Tibial nerve (tissue), 4 donors: Measurements from ENCODE around the gene PIGN. TPM values are rescaled to one million over a fixed set of nuclear protein-coding genes. Genes with fewer than 3 reads are reported as not detected.

Experiments
- DNase-seq, 2 donors: peaks; one replicate each; pipeline ENCODE4 v3.0.0-alpha.2; 2019; ENCODE audit warnings: low spot score in 2 of 2
- H3K27ac ChIP-seq, 4 donors: fragments of 200-600 bp; sonication (generic) in 3 of 4; one replicate each; pipeline ENCODE4 v1.5.1; 2017 to 2019; ENCODE audit warnings: mild to moderate bottlenecking in 1 of 4
- H3K27me3 ChIP-seq, 2 donors: fragments of 200-600 bp; sonication (generic) in 1 of 2; one replicate each; pipeline versions ENCODE4 v1.5.1 to v1.6.0; 2017 to 2019
- H3K36me3 ChIP-seq, 3 donors: fragments of 200-600 bp; sonication (generic); one replicate each; pipeline ENCODE4 v1.5.1; 2018 to 2019
- H3K4me1 ChIP-seq, 4 donors: fragments of 200-600 bp; sonication (generic) in 3 of 4; one replicate each; pipeline ENCODE4 v1.5.1; 2017 to 2019
- H3K4me3 ChIP-seq, 4 donors: fragments of 200-600 bp; sonication (generic) in 3 of 4; one replicate each; pipeline ENCODE4 v1.5.1; 2017 to 2019; ENCODE audit warnings: mild to moderate bottlenecking in 1 of 4, moderate library complexity in 1 of 4
- H3K9me3 ChIP-seq, 4 donors: fragments of 200-600 bp; sonication (generic) in 3 of 4; one replicate each; pipeline ENCODE4 v1.5.1; 2017 to 2019
- CTCF ChIP-seq, 5 experiments: fragments of 200-600 bp in 3 of 5; fragments of 450-650 bp in 2 of 5; sonication (generic) in 3 of 5; IDR thresholded peaks; one replicate each; pipeline ENCODE4 v1.5.1; 2016 to 2019; ENCODE audit warnings: antibody characterized with exemption in 5 of 5, mild to moderate bottlenecking in 3 of 5, moderate library complexity in 2 of 5
- EP300 ChIP-seq, 2 donors: sonication (generic); formaldehyde crosslinking; IDR thresholded peaks; one replicate each; pipeline ENCODE4 v1.6.1; 2017; ENCODE audit warnings: antibody characterized with exemption in 2 of 2, mild to moderate bottlenecking in 1 of 2
- POLR2A ChIP-seq, 2 donors: fragments of 450-650 bp; IDR thresholded peaks; one replicate each; pipeline ENCODE4 v1.6.1; 2017; ENCODE audit warnings: antibody characterized with exemption in 2 of 2, mild to moderate bottlenecking in 2 of 2, moderate library complexity in 2 of 2
- WGBS, 2 donors: methylation state at CpG; one replicate each; pipeline ENCODE4 v1.1.5; 2018; 5-methylcytosine and 5-hydroxymethylcytosine counted together
- total RNA-seq, 4 donors: library from RNA; depleted of rRNA; stranded (reverse); fragments of >200 nt; gene quantifications; one replicate each; pipeline ENCODE4 v1.1.0, GENCODE V29; 2016

PIGN gene
- total RNA-seq, 4 donors from 2014 or later: 24.9 to 40.0 (median 32.5) TPM

GRCh38 chr18:62164310-62164709 lies 22.5 kb downstream of the PIGN start:
- Histone ChIP-seq H3K9me3 (no peaks in the 10 kb centered on the region), H3K27me3 (no peaks in the 10 kb centered on the region), H3K36me3 (peaks cover 0 to 25% (median 0%) of the 10 kb centered on the region in 3 donors), H3K4me1 (peaks cover 0 to 4% (median 0%) of the 10 kb centered on the region in 4 donors), H3K27ac (no peak overlapping the region), H3K4me3 (no peak overlapping the region)
- DNase-seq: no peak
- TF ChIP-seq POLR2A (IDR thresholded peaks at IDR 0.05): no peak
- no peak for TF ChIP-seq EP300 (IDR thresholded peaks at IDR 0.05)
- no peak for TF ChIP-seq CTCF (IDR thresholded peaks at IDR 0.05)
- WGBS, 2 donors: 90 to 93% methylated on average over 7 of the region's 7 CpGs

DNA sequence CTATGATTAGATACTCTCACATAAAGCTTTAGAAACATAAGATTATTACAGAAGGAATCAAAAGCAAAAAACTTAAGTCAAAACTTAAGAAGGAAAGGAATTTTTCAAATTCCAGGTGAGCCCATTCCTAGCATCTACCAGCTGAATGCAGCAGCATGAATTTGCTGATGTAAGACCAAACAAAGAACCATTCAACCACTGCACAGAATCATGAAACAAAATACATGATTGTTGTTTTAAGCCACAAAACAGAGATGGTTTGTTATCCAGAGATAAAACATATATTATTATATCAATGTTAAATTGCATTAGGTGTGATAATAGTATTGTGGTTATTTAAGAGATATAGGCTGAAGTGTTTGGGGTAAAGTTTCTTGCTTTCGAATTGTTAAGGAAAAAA lies 29.0 kb downstream of the PIGN start:
- Histone ChIP-seq H3K9me3 (no peaks in the 10 kb centered on the region), H3K4me1 (peaks cover 0 to 4% (median 0%) of the 10 kb centered on the region in 4 donors), H3K27me3 (no peaks in the 10 kb centered on the region), H3K27ac (no peak overlapping the region), H3K36me3 (peaks cover 0 to 41% (median 0%) of the 10 kb centered on the region in 3 donors), H3K4me3 (no peak overlapping the region)
- 80 to 85% methylated on average over 1 of the region's 1 CpG for WGBS, 2 donors
- DNase-seq: no peak
- TF ChIP-seq POLR2A (IDR thresholded peaks at IDR 0.05) (no peak), EP300 (IDR thresholded peaks at IDR 0.05) (no peak)

- Histone ChIP-seq H3K27ac (no peak overlapping the region), H3K36me3 (peaks cover 0 to 32% (median 0%) of the 10 kb centered on the region in 3 donors), H3K9me3 (no peaks in the 10 kb centered on the region), H3K4me1 (no peaks in the 10 kb centered on the region), H3K4me3 (no peak overlapping the region), H3K27me3 (no peaks in the 10 kb centered on the region)
- 86 to 90% methylated on average over 1 of the region's 1 CpG for WGBS, 2 donors
- no peak for TF ChIP-seq EP300 (IDR thresholded peaks at IDR 0.05)
- TF ChIP-seq POLR2A (IDR thresholded peaks at IDR 0.05): no peak
- TF ChIP-seq CTCF (IDR thresholded peaks at IDR 0.05): no peak
- DNase-seq: no peak
Measured at GRCh38 chr18:62152844-62153243, 34.0 kb downstream of the PIGN start.

- TF ChIP-seq EP300 (IDR thresholded peaks at IDR 0.05): no peak
- no peak for TF ChIP-seq POLR2A (IDR thresholded peaks at IDR 0.05)
- no peak for TF ChIP-seq CTCF (IDR thresholded peaks at IDR 0.05)
- Histone ChIP-seq H3K9me3 (no peaks in the 10 kb centered on the region), H3K27ac (no peak overlapping the region), H3K27me3 (no peaks in the 10 kb centered on the region), H3K4me3 (no peak overlapping the region), H3K4me1 (no peaks in the 10 kb centered on the region), H3K36me3 (peaks cover 0 to 26% (median 0%) of the 10 kb centered on the region in 3 donors)
- DNase-seq: no peak
- 81% methylated on average over 9 of the region's 9 CpGs for WGBS, 2 donors
Measured at GRCh38 chr18:62151068-62151771, 35.6 kb downstream of the PIGN start.

- no peak overlapping the region for H3K27ac ChIP-seq
- no peak for TF ChIP-seq POLR2A (IDR thresholded peaks at IDR 0.05)
- no peak for TF ChIP-seq EP300 (IDR thresholded peaks at IDR 0.05)
- TF ChIP-seq CTCF (IDR thresholded peaks at IDR 0.05): no peak
- no peaks in the 10 kb centered on the region for H3K27me3 ChIP-seq
Measured at GRCh38 chr18:62144338-62144737, 42.5 kb downstream of the PIGN start.

More at GRCh38 chr18:62144338-62144737, 42.5 kb downstream of the PIGN start:
- no peaks in the 10 kb centered on the region for H3K4me1 ChIP-seq
- no peak for DNase-seq
- WGBS, 2 donors: 86 to 94% methylated on average over 2 of the region's 2 CpGs
- no peaks in the 10 kb centered on the region for H3K9me3 ChIP-seq
- H3K36me3 ChIP-seq: peaks cover 0 to 31% (median 0%) of the 10 kb centered on the region in 3 donors
- no peak overlapping the region for H3K4me3 ChIP-seq
